Astrocyte (in vitro differentiated cells and primary cell): ENCODE measurements around the gene GHRL. TPM values are rescaled to one million over a fixed set of nuclear protein-coding genes. Genes with fewer than 3 reads are reported as not detected.

Source experiments
- DNase-seq: peaks from one replicate; pipeline ENCODE4 v3.0.0-alpha.2; 2010; ENCODE audit warnings: low read depth
- FAIRE-seq: peaks from 2 replicates; lab custom pipeline; 2011; peaks lifted over from hg19 to GRCh38; lab: Jason Lieb, UNC
- H2AFZ ChIP-seq: 2 replicates; pipeline ENCODE4 v1.6.0; 2012; ENCODE audit warnings: low read depth, low read length, inconsistent platforms
- H3K27ac ChIP-seq: 2 replicates; pipeline ENCODE4 v1.5.1; 2011; ENCODE audit warnings: low read depth, low read length, inconsistent platforms
- H3K27me3 ChIP-seq: 2 replicates; pipeline ENCODE4 v1.6.0; 2011; ENCODE audit warnings: low read length, inconsistent platforms; ENCODE audit not compliant: insufficient read depth
- H3K36me3 ChIP-seq: 2 replicates; pipeline ENCODE4 v1.5.1; 2011; ENCODE audit warnings: low read length, inconsistent platforms; ENCODE audit not compliant: insufficient read depth
- H3K4me1 ChIP-seq: 2 replicates; pipeline ENCODE4 v1.5.1; 2011; ENCODE audit warnings: low read length, inconsistent platforms; ENCODE audit not compliant: insufficient read depth
- H3K4me2 ChIP-seq: 2 replicates; pipeline ENCODE4 v1.6.0; 2012; ENCODE audit warnings: low read length, inconsistent platforms
- H3K4me3 ChIP-seq: 2 replicates; pipeline ENCODE4 v1.5.1; 2011; ENCODE audit warnings: low read depth, mild to moderate bottlenecking, low read length, inconsistent platforms; ENCODE audit not compliant: insufficient read depth
- H3K79me2 ChIP-seq: 2 replicates; pipeline ENCODE4 v1.6.0; 2012; ENCODE audit warnings: mild to moderate bottlenecking, low read length, inconsistent platforms; ENCODE audit not compliant: insufficient read depth
- H3K9ac ChIP-seq: 2 replicates; pipeline ENCODE4 v1.6.0; 2012; ENCODE audit warnings: mild to moderate bottlenecking, low read length, inconsistent platforms
- H3K9me3 ChIP-seq: 2 replicates; pipeline ENCODE4 v1.5.1; 2012; ENCODE audit warnings: low read depth, mild to moderate bottlenecking, low read length, inconsistent platforms; ENCODE audit not compliant: insufficient read depth
- H4K20me1 ChIP-seq: 2 replicates; pipeline ENCODE4 v1.6.0; 2012; ENCODE audit warnings: low read length, inconsistent platforms; ENCODE audit not compliant: insufficient read depth
- H3K27ac Mint-ChIP-seq: one replicate; pipeline ENCODE4 v1.8.0; 2021; ENCODE audit warnings: mild to moderate bottlenecking, mixed read lengths; ENCODE audit not compliant: unreplicated experiment
- H3K27me3 Mint-ChIP-seq: one replicate; pipeline ENCODE4 v1.8.0; 2021; ENCODE audit warnings: low read depth, mixed read lengths; ENCODE audit not compliant: unreplicated experiment
- H3K36me3 Mint-ChIP-seq: one replicate; pipeline ENCODE4 v1.8.0; 2021; ENCODE audit warnings: low read depth, mixed read lengths; ENCODE audit not compliant: unreplicated experiment
- H3K4me1 Mint-ChIP-seq: one replicate; pipeline ENCODE4 v1.8.0; 2021; ENCODE audit warnings: low read depth, mixed read lengths; ENCODE audit not compliant: unreplicated experiment
- H3K4me3 Mint-ChIP-seq: one replicate; pipeline ENCODE4 v1.8.0; 2021; ENCODE audit warnings: mild to moderate bottlenecking, moderate library complexity, mixed read lengths; ENCODE audit not compliant: unreplicated experiment
- H3K9me3 Mint-ChIP-seq: one replicate; pipeline ENCODE4 v1.8.0; 2021; ENCODE audit warnings: mild to moderate bottlenecking, mixed read lengths; ENCODE audit not compliant: unreplicated experiment
- CTCF ChIP-seq: IDR thresholded peaks from 2 replicates; pipeline ENCODE4 v1.5.1; 2011; ENCODE audit warnings: low read depth, mild to moderate bottlenecking, inconsistent platforms, low read length, moderate library complexity; ENCODE audit not compliant: insufficient read depth
- EZH2 ChIP-seq: IDR thresholded peaks from 2 replicates; pipeline ENCODE4 v1.6.1; 2012; ENCODE audit warnings: mild to moderate bottlenecking, low read length, inconsistent platforms; ENCODE audit not compliant: insufficient read depth
- microRNA-seq: library from miRNA; unstranded; fragments of <30 nt; microRNA quantifications from one replicate; pipeline ENCODE4 v1.2.0, GENCODE V29; 2020
- total RNA-seq: library from RNA; stranded (reverse); gene quantifications from 2 replicates; pipeline ENCODE4 v1.2.1, GENCODE V29; 2021

The GHRL gene
- total RNA-seq, 1 donor from 2014 or later, result not detected

GRCh38 chr3:10238345-10239183 is 54.2 kb downstream of the GHRL start:
- Histone ChIP-seq H3K4me2 (no peak overlapping the region), H3K27ac (no peak overlapping the region), H3K36me3 (peaks cover 4% of the 10 kb centered on the region), H4K20me1 (no peaks in the 10 kb centered on the region), H3K79me2 (no peaks in the 10 kb centered on the region), H3K4me1 (peaks cover 9% of the 10 kb centered on the region), H3K4me3 (no peak overlapping the region), H3K9me3 (no peaks in the 10 kb centered on the region), H2AFZ (no peak overlapping the region), H3K9ac (no peak overlapping the region), H3K27me3 (no peaks in the 10 kb centered on the region)
- TF ChIP-seq EZH2, result no peak
- TF ChIP-seq CTCF, result no peak
- Mint-ChIP-seq H3K27me3 (no peaks in the 10 kb centered on the region), H3K4me1 (peaks cover 19% of the 10 kb centered on the region), H3K9me3 (peaks cover 8% of the 10 kb centered on the region), H3K4me3 (no peak overlapping the region), H3K27ac (peak overlapping the region; percentile 14), H3K36me3 (peaks cover 4% of the 10 kb centered on the region)
- FAIRE-seq (no peak), DNase-seq (no peak)

Small RNA genes within 50 kb of the gene (microRNA-seq; reads per million reads assigned to microRNA genes)
- gene MIR378B, result not detected

Other genes starting within 250 kb of the GHRL start
- gene FANCD2OS, start 184.7 kb downstream of the GHRL start, total RNA-seq, result not detected in 2 replicates
- gene BRK1, start 177.3 kb downstream of the GHRL start, total RNA-seq, result 120 and 136 TPM in 2 replicates
- 34.6 and 39.1 TPM in 2 replicates for gene VHL, start 151.2 kb downstream of the GHRL start, total RNA-seq
- 2.0 and 2.1 TPM in 2 replicates for gene IRAK2, start 128.0 kb downstream of the GHRL start, total RNA-seq
- gene TATDN2, start 44.5 kb downstream of the GHRL start, total RNA-seq, result 28.8 and 29.5 TPM in 2 replicates
- 233 and 245 TPM in 2 replicates for gene SEC13, start 28.2 kb upstream of the GHRL start, total RNA-seq
- 0.05 TPM in 1 of 2 replicates, not detected in the other for gene ATP2B2, start 212.6 kb upstream of the GHRL start, total RNA-seq